Measurements from ENCODE around the gene SELENOF. TPM values are rescaled to one million over a fixed set of nuclear protein-coding genes. Genes with fewer than 3 reads are reported as not detected.
"Not testable (repeated sequence)": the region's sequence is repeated elsewhere in the genome, so short reads cannot be mapped to it uniquely, and the experiment has no call there.

Gene SELENOF
- total and polyA plus RNA-seq, 4 donors: 194 to 232 (median 200) TPM

GRCh38 chr1:86828024-86828423, 85.9 kb downstream of the SELENOF start:
- WGBS (ENCODE audit: insufficient coverage): 65% methylated on average over 2 of the region's 3 CpGs
- no peaks in the 10 kb centered on the region for H3K4me1 ChIP-seq (ENCODE audit: control insufficient read depth, insufficient read depth, low read length)

GRCh38 chr1:86826856-86827255, 87.1 kb downstream of the SELENOF start:
- Histone ChIP-seq H3K9me3 (ENCODE audit: control insufficient read depth, insufficient read depth, low read length) (no peaks in the 10 kb centered on the region), H3K27ac (ENCODE audit: low read depth, low read length) (no peak overlapping the region), H3K36me3 (ENCODE audit: control insufficient read depth, insufficient read depth, low read length) (no peaks in the 10 kb centered on the region), H3K4me3 (ENCODE audit: low read depth, low read length) (no peak overlapping the region), H3K4me1 (ENCODE audit: control insufficient read depth, insufficient read depth, low read length) (no peaks in the 10 kb centered on the region), H3K27me3 (ENCODE audit: control insufficient read depth, insufficient read depth, low read length) (no peaks in the 10 kb centered on the region)
- no peak for DNase-seq (ENCODE audit: low read depth in 4 of 6, low spot score in 6 of 6)

More at GRCh38 chr1:86828024-86828423, 85.9 kb downstream of the SELENOF start:
- Histone ChIP-seq H3K4me3 (ENCODE audit: low read depth, low read length) (no peak overlapping the region), H3K27ac (ENCODE audit: low read depth, low read length) (no peak overlapping the region), H3K9me3 (ENCODE audit: control insufficient read depth, insufficient read depth, low read length) (no peaks in the 10 kb centered on the region), H3K36me3 (ENCODE audit: control insufficient read depth, insufficient read depth, low read length) (no peaks in the 10 kb centered on the region), H3K27me3 (ENCODE audit: control insufficient read depth, insufficient read depth, low read length) (no peaks in the 10 kb centered on the region)
- no peak for DNase-seq (ENCODE audit: low read depth in 4 of 6, low spot score in 6 of 6)

- peak in 1 of 6 donors; percentile 10 for DNase-seq (ENCODE audit: low read depth in 4 of 6, low spot score in 6 of 6)
- 33% methylated on average over 1 of the region's 2 CpGs for WGBS (ENCODE audit: insufficient coverage)
- no peaks in the 10 kb centered on the region for H3K9me3 ChIP-seq (ENCODE audit: control insufficient read depth, insufficient read depth, low read length)
- H3K27me3 ChIP-seq (ENCODE audit: control insufficient read depth, insufficient read depth, low read length): no peaks in the 10 kb centered on the region
- no peak overlapping the region for H3K27ac ChIP-seq (ENCODE audit: low read depth, low read length)
- no peaks in the 10 kb centered on the region for H3K36me3 ChIP-seq (ENCODE audit: control insufficient read depth, insufficient read depth, low read length)
- no peak overlapping the region for H3K4me3 ChIP-seq (ENCODE audit: low read depth, low read length)
- H3K4me1 ChIP-seq (ENCODE audit: control insufficient read depth, insufficient read depth, low read length): no peaks in the 10 kb centered on the region
Measured at GRCh38 chr1:86825319-86825718, 88.6 kb downstream of the SELENOF start.

GRCh38 chr1:86823821-86824500, 90.0 kb downstream of the SELENOF start:
- Histone ChIP-seq H3K9me3 (ENCODE audit: control insufficient read depth, insufficient read depth, low read length) (no peaks in the 10 kb centered on the region), H3K27me3 (ENCODE audit: control insufficient read depth, insufficient read depth, low read length) (no peaks in the 10 kb centered on the region), H3K4me3 (ENCODE audit: low read depth, low read length) (no peak overlapping the region), H3K27ac (ENCODE audit: low read depth, low read length) (no peak overlapping the region), H3K36me3 (ENCODE audit: control insufficient read depth, insufficient read depth, low read length) (no peaks in the 10 kb centered on the region), H3K4me1 (ENCODE audit: control insufficient read depth, insufficient read depth, low read length) (no peaks in the 10 kb centered on the region)
- no CpG with 5 or more reads among the region's 3 CpGs for WGBS (ENCODE audit: insufficient coverage)
- DNase-seq (ENCODE audit: low read depth in 4 of 6, low spot score in 6 of 6): peak in 2 of 6 donors; percentile 28 to 29

GRCh38 chr1:86823386-86823785, 90.5 kb downstream of the SELENOF start:
- no peak overlapping the region for H3K4me3 ChIP-seq (ENCODE audit: low read depth, low read length)
- no peaks in the 10 kb centered on the region for H3K9me3 ChIP-seq (ENCODE audit: control insufficient read depth, insufficient read depth, low read length)
- no CpG with 5 or more reads among the region's 2 CpGs for WGBS (ENCODE audit: insufficient coverage)
- no peak overlapping the region for H3K27ac ChIP-seq (ENCODE audit: low read depth, low read length)
- H3K27me3 ChIP-seq (ENCODE audit: control insufficient read depth, insufficient read depth, low read length): no peaks in the 10 kb centered on the region
- no peaks in the 10 kb centered on the region for H3K36me3 ChIP-seq (ENCODE audit: control insufficient read depth, insufficient read depth, low read length)
- no peak for DNase-seq (ENCODE audit: low read depth in 4 of 6, low spot score in 6 of 6)
- H3K4me1 ChIP-seq (ENCODE audit: control insufficient read depth, insufficient read depth, low read length): no peaks in the 10 kb centered on the region

GRCh38 chr1:86822459-86822858, 91.5 kb downstream of the SELENOF start:
- WGBS (ENCODE audit: insufficient coverage): 74% methylated on average over 4 of the region's 4 CpGs
- Histone ChIP-seq H3K4me1 (ENCODE audit: control insufficient read depth, insufficient read depth, low read length) (no peaks in the 10 kb centered on the region), H3K36me3 (ENCODE audit: control insufficient read depth, insufficient read depth, low read length) (no peaks in the 10 kb centered on the region), H3K27ac (ENCODE audit: low read depth, low read length) (no peak overlapping the region), H3K27me3 (ENCODE audit: control insufficient read depth, insufficient read depth, low read length) (no peaks in the 10 kb centered on the region), H3K4me3 (ENCODE audit: low read depth, low read length) (no peak overlapping the region), H3K9me3 (ENCODE audit: control insufficient read depth, insufficient read depth, low read length) (no peaks in the 10 kb centered on the region)
- DNase-seq (ENCODE audit: low read depth in 4 of 6, low spot score in 6 of 6): no peak

- H3K4me1 ChIP-seq (ENCODE audit: control insufficient read depth, insufficient read depth, low read length): no peaks in the 10 kb centered on the region
- no peak overlapping the region for H3K4me3 ChIP-seq (ENCODE audit: low read depth, low read length)
- no peak for DNase-seq (ENCODE audit: low read depth in 4 of 6, low spot score in 6 of 6)
- H3K9me3 ChIP-seq (ENCODE audit: control insufficient read depth, insufficient read depth, low read length): no peaks in the 10 kb centered on the region
- H3K36me3 ChIP-seq (ENCODE audit: control insufficient read depth, insufficient read depth, low read length): no peaks in the 10 kb centered on the region
- H3K27ac ChIP-seq (ENCODE audit: low read depth, low read length): no peak overlapping the region
- no CpG with 5 or more reads among the region's 1 CpG for WGBS (ENCODE audit: insufficient coverage)
- H3K27me3 ChIP-seq (ENCODE audit: control insufficient read depth, insufficient read depth, low read length): no peaks in the 10 kb centered on the region
Measured at GRCh38 chr1:86821956-86822355, 92.0 kb downstream of the SELENOF start.

- not testable (repeated sequence) for H3K4me3 ChIP-seq (ENCODE audit: low read depth, low read length); H3K27ac ChIP-seq (ENCODE audit: low read depth, low read length); H3K4me1 ChIP-seq (ENCODE audit: control insufficient read depth, insufficient read depth, low read length); H3K9me3 ChIP-seq (ENCODE audit: control insufficient read depth, insufficient read depth, low read length); DNase-seq (ENCODE audit: low read depth in 4 of 6, low spot score in 6 of 6); H3K36me3 ChIP-seq (ENCODE audit: control insufficient read depth, insufficient read depth, low read length); H3K27me3 ChIP-seq (ENCODE audit: control insufficient read depth, insufficient read depth, low read length)
- WGBS (ENCODE audit: insufficient coverage): 60% methylated on average over 1 of the region's 5 CpGs
Measured at GRCh38 chr1:86819970-86820369, 94.0 kb downstream of the SELENOF start.

- 96% methylated on average over 3 of the region's 5 CpGs for WGBS (ENCODE audit: insufficient coverage)
- H3K36me3 ChIP-seq (ENCODE audit: control insufficient read depth, insufficient read depth, low read length); DNase-seq (ENCODE audit: low read depth in 4 of 6, low spot score in 6 of 6); H3K27ac ChIP-seq (ENCODE audit: low read depth, low read length); H3K27me3 ChIP-seq (ENCODE audit: control insufficient read depth, insufficient read depth, low read length); H3K9me3 ChIP-seq (ENCODE audit: control insufficient read depth, insufficient read depth, low read length); H3K4me3 ChIP-seq (ENCODE audit: low read depth, low read length); H3K4me1 ChIP-seq (ENCODE audit: control insufficient read depth, insufficient read depth, low read length): not testable (repeated sequence)
Measured at GRCh38 chr1:86817246-86817826, 96.6 kb downstream of the SELENOF start.

- 88% methylated on average over 2 of the region's 5 CpGs for WGBS (ENCODE audit: insufficient coverage)
- H3K27me3 ChIP-seq (ENCODE audit: control insufficient read depth, insufficient read depth, low read length); H3K9me3 ChIP-seq (ENCODE audit: control insufficient read depth, insufficient read depth, low read length); H3K4me3 ChIP-seq (ENCODE audit: low read depth, low read length); H3K4me1 ChIP-seq (ENCODE audit: control insufficient read depth, insufficient read depth, low read length); H3K36me3 ChIP-seq (ENCODE audit: control insufficient read depth, insufficient read depth, low read length); DNase-seq (ENCODE audit: low read depth in 4 of 6, low spot score in 6 of 6); H3K27ac ChIP-seq (ENCODE audit: low read depth, low read length): not testable (repeated sequence)
Measured at GRCh38 chr1:86814118-86814517, 99.8 kb downstream of the SELENOF start.
